ENCODE data around the gene LYRM9.
A peak's percentile ranks its signal among the peaks of the same experiment; 100 is the strongest.
"Not testable (repeated sequence)": the region's sequence is repeated elsewhere in the genome, so short reads cannot be mapped to it uniquely, and the experiment has no call there.

LYRM9 gene

GRCh38 chr17:27892866-27893769 is at the start of gene LYRM9:
LYRM9 (minus strand) TSS chr17:27893365; CDS start chr17:27882694, 10,671 bp downstream.
- DNase-seq (ENCODE audit: low spot score): peak; percentile 89

GRCh38 chr17:27940503-27941428 is 47.6 kb upstream of the LYRM9 start:
- DNase-seq (ENCODE audit: low spot score): no peak

GRCh38 chr17:27939474-27940465 is 46.6 kb upstream of the LYRM9 start:
- DNase-seq (ENCODE audit: low spot score): no peak

- DNase-seq (ENCODE audit: low spot score): no peak
These were observed 45.7 kb upstream of the LYRM9 start for GRCh38 chr17:27938864-27939263.

- DNase-seq (ENCODE audit: low spot score): no peak
These were observed 45.1 kb upstream of the LYRM9 start for GRCh38 chr17:27938241-27938640.

GRCh38 chr17:27937025-27937546 is 43.9 kb upstream of the LYRM9 start:
- no peak for DNase-seq (ENCODE audit: low spot score)

GRCh38 chr17:27930000-27930399 is 36.8 kb upstream of the LYRM9 start:
- no peak for DNase-seq (ENCODE audit: low spot score)

- no peak for DNase-seq (ENCODE audit: low spot score)
These were observed 35.4 kb upstream of the LYRM9 start for GRCh38 chr17:27928587-27928986.

- no peak for DNase-seq (ENCODE audit: low spot score)
These were observed 34.6 kb upstream of the LYRM9 start for GRCh38 chr17:27927781-27928180.

GRCh38 chr17:27921599-27921998 is 28.4 kb upstream of the LYRM9 start:
- DNase-seq (ENCODE audit: low spot score): no peak

- no peak for DNase-seq (ENCODE audit: low spot score)
These were observed 27.9 kb upstream of the LYRM9 start for GRCh38 chr17:27921077-27921476.

GRCh38 chr17:27920569-27920968 is 27.4 kb upstream of the LYRM9 start:
- DNase-seq (ENCODE audit: low spot score): no peak

GRCh38 chr17:27919079-27919478 is 25.9 kb upstream of the LYRM9 start:
- no peak for DNase-seq (ENCODE audit: low spot score)

GRCh38 chr17:27918498-27918897 is 25.3 kb upstream of the LYRM9 start:
- DNase-seq (ENCODE audit: low spot score): no peak

GRCh38 chr17:27917000-27917399 is 23.8 kb upstream of the LYRM9 start:
- DNase-seq (ENCODE audit: low spot score): no peak

GRCh38 chr17:27915709-27916108 is 22.5 kb upstream of the LYRM9 start:
- no peak for DNase-seq (ENCODE audit: low spot score)

- no peak for DNase-seq (ENCODE audit: low spot score)
These were observed 21.2 kb upstream of the LYRM9 start for GRCh38 chr17:27914382-27914781.

GRCh38 chr17:27912964-27913363 is 19.8 kb upstream of the LYRM9 start:
- no peak for DNase-seq (ENCODE audit: low spot score)

GRCh38 chr17:27912299-27912698 is 19.1 kb upstream of the LYRM9 start:
- DNase-seq (ENCODE audit: low spot score): not testable (repeated sequence)

GRCh38 chr17:27907976-27908558 is 14.9 kb upstream of the LYRM9 start:
- no peak for DNase-seq (ENCODE audit: low spot score)

GRCh38 chr17:27906623-27907022 is 13.5 kb upstream of the LYRM9 start:
- no peak for DNase-seq (ENCODE audit: low spot score)
